DMS 273 (cell line): ENCODE data around the gene DZIP1.

Source experiments
- DNase-seq: peaks from one replicate; lab custom pipeline; 2025; ENCODE audit not compliant: unreplicated experiment; lab: John Stamatoyannopoulos, UW

Gene DZIP1

DNA sequence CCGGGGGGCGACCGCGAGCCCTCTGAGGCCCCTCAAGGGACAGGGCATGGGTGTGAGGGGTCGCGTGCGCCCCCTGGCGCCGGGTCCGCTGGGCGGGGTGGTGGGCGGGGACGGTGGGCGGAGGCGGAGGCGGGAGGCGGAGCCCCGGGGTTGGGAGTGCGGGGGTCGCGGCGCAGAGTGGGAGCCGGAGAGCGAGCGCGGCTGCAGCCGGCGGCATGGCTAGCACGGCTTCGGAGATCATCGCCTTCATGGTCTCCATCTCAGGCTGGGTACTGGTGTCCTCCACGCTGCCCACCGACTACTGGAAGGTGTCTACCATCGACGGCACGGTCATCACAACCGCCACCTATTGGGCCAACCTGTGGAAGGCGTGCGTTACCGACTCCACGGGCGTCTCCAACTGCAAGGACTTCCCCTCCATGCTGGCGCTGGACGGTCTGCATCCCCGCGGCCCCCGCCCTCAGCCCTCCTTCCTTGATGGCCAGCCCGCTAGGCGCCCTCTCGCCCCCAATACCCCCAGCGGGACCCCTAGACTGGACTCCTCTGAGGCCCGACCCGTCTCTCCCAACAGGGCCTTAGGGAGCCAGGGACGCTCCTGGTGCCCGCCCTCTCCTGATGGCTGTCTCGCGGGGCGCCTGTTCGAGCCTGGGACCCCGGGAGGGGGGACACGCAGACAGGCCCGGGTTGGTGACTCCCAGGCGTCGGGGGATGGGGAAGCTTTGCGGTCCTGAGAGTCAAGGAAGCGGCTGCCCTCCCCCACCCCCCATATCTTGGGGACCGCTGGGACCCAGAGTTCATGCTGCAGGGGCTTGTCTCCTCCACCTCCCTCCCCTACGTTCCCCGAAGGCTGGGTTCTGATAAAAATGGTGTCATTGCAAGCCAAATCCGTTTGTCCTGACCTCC, 91.7 kb downstream of the DZIP1 start, which contains the start of gene CLDN10:
CLDN10 (plus strand) TSS at position 182 of the 903 bp plus-strand sequence; CDS start at position 216, 34 bp downstream.
- DNase-seq: no peak

DNA sequence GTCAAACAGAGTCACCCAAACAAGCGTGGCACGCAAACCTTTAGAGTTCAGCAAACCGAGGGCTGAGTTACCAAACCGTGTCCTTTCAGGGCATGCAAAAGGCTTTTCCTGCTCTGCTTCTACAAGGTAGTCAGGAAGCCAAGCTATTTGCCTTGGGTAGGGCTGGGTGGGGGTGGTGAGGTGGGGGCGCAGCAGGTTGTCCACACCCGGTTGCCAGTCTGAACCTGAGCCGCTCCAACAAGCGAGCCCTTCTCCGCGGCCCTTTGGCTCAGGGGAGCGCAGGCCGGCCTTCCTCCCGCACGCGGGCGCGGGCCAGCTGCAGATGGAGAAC, 92.3 kb downstream of the DZIP1 start:
- DNase-seq: no peak

DNA sequence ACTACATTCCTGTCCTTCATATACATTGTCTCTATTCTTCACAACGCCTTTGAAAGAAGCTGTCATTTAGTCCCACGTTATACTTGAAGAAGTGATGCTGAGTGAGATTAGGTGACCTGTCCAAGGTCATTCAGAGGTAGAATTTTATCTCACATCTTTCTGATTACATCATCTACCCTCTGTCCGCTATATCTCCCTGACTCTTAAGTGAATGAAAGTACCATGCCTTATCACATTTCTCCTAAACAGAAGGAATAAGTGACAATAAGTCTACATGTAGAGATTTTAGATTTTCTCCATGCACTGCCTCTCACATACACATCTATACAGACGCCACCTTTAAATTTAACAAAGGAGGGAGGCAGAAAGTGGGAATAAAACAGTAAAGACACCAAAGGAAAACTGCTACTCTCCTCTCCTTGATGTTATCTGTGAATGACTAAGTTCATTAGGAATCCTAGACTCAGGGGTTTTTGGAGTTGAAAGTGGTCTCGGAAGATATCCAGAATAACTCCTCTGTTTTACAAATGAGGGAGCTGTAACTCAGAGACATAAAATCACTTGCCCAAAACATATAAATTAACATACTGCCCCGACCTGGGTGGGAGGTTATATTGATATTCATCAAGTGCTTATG, 96.9 kb downstream of the DZIP1 start:
- DNase-seq: no peak

DNA sequence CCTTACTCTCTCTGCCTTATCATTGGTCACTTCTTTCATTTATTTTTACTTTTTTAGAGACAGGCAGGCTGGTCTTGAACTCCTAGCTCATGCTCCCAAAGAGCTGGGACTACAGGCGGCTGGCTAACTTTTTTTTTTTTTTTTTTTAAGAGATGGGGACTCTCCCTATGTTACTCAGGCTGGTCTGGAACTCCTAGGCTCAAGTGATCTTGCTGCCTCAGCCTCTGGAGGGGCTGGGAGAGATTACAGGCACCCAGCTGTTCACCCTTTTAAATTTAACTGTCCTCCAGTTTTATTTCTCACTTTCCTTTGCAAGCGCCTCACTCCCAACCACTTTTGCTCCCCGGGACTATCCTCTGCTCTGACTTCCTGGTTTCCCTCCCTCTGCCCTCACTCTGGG, 97.6 kb downstream of the DZIP1 start:
- DNase-seq: no peak

DNA sequence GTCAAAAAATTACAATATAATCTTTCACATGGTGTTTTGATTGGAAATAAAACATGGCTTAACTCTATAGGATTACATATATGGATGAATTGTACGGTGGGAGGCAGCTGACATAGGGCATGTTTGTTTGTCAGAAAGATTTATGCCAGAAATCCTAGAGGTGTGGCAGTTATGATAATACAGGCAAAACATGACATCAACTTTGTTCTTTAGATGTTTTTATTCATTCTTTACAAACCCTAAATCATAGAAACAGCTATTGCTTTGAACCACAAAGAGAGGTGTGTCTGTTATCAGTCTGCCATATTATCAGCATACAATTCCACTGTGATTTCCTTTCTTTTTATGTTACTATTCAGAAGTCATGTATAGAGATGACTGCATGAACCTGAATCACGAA, 100.2 kb downstream of the DZIP1 start:
- DNase-seq: no peak

DNA sequence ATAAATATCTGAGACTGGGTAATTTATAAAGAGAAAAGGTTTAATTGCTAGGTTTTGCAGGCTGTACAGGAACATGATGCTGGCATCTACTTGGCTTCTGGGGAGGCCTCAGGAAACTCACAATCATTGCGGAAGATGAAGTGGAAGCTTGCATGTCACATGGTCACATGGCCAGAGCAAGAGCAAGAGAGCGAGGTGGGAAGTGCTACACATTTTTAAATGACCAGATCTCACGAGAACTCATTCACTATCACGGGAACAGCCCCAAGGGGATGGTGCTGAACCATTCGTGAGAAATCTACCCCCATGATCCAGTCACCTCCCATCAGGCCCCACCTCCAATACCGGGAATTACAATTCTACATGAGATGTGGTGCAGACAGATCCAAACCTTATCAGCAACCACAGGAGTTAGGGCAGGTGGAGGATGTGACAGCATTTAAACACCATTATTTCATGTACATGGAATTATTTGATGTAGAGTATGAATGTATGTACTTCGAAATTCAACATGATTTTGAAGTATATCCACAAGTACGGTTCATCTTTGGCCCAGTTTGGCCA, 102.5 kb downstream of the DZIP1 start:
- DNase-seq: no peak

DNA sequence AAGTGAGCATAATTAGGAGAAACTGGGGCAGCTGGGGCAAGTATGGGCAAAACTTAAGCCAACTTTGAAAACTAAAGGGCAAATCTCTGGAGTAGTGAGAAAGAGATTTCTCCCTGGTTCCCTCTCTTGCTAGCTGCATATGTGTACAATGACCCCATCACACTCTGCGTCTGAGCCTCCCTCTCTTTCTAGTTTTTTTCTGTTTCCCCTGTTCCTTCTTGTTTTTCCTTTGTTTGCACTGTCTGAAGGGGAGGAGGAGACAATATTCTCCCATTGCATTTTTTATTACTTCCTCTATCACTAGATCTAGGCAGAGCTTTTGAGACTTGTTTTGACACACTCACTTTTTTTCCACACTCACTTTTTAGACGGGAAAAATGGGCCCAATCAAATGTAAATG, 103.2 kb downstream of the DZIP1 start:
- no peak for DNase-seq

DNA sequence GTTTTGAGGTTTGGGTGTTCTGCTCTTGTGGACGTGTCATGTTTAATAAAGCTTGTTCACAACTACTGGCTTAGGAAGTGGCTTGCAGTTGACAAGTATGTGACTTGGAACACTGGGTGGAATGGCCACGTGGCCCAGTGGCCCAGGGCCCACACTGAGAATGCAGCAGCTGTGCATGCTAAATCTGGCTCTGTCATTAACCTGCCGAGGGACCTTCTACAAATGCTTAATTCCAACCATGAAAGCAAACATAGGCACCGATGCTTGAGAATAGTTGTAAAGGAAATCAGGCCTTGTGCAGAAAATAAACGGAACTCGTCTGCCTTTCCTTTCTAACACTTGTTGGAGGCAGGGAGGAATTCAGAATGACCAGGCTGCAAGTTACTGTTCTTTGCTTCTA, 103.6 kb downstream of the DZIP1 start:
- DNase-seq: peak; percentile 64

DNA sequence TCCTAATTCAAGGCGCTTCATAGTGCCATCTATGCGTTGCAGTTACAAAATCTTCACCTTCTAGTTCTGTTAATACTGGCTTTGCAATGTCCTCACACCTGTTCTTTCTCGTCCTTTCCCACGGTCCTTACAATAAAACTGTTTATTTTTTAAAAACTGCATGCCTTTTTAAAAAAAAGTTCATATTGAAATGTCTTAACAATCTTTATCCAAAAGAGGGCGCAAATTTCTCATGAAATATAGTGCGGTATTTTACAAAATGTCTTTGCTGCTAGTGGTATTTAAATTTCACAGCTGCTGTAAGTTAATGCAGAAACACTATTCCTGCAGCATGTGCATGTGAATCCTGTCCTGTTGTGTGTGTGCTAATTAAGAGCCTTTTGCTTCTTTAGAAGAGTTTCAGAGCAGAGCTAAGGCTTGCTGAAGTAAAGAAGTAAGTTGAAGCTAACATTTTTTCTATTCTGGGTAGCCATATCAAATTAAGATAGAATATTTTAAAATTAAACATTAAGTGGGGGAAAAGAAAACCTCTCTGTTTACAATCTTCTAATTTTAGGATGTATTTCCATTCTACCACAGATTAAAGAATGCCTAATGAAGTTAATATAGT, 107.8 kb downstream of the DZIP1 start:
- peak; percentile 68 for DNase-seq

DNA sequence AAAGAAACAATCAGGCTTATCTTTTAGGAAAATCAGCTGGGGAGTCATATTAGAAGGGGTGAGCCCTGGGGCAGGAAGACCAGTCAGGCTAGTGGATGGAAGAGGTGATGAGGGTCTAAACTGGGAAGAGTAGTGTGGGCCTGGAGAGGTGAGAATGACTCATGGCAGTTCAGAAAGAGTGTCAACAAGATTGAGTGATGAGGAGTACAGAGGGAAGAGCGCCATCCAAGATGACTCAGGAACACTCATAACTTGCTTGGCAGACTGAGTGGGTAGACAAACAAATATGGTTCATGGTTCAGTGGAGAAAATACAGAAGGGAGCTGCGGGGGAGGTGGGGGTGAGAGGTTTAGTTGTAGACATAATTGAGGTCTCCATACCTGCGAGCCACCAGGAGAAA, 109.3 kb downstream of the DZIP1 start:
- DNase-seq: peak; percentile 3

DNA sequence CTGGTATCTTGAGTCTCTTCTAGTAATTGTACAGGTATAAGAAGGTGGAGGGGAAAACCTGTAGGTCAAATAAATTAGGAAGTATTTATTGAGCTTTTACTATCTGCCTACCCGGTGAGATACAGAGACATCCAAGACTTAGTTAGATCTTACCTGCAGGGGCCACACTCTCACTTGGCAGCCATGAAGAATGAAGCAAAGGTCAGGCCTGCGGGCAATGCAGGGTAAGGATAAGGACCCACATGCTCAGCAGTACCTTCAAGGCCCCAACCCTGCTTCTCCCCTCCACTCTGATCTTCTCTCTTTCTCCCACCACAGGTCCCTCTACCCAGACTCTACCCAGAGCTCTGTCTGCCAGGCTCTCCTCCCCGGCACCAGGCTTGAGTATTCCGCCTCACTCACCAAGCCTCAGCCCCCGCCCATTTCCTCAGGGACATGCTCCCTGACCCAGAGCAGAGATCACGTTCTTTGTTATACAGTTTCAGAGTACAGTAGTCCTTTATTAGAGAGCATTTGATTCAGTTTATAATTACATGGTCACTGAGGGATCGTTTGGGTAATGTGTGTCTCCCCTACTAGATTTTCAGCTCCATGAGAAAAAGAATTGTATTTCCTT, 110.9 kb downstream of the DZIP1 start:
- no peak for DNase-seq

DNA sequence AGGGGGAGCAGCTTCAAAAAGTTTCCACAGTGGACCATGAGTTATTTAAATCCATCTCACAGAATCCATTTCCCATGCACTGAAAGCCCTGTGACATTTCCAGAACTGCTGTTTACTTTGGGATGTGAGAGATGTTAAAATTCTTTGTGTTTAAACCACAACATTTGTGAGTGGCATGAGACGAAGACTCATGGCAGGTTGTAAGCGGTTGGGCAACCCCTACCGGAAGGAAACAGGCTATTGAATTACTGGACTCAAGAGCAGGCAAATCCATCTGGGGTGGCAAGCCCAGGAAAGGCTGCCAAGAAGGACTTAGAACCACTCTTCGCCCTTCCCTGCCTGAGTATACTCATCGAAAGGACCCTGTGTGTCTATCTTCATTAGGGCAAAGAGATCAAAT, 114.3 kb downstream of the DZIP1 start:
- peak; percentile 76 for DNase-seq
